CD14-positive monocyte (primary cell): Measurements from ENCODE around the gene FAM240A. TPM values are rescaled to one million over a fixed set of nuclear protein-coding genes. Genes with fewer than 3 reads are reported as not detected.
A peak's percentile ranks its signal among the peaks of the same experiment; 100 is the strongest.

Source experiments
- DNase-seq, 3 donors: peaks; one replicate each; pipeline ENCODE4 v3.0.0-alpha.2; 2011 to 2022
- H2AFZ ChIP-seq: 2 replicates; pipeline ENCODE4 v1.6.0; 2012; ENCODE audit warnings: mild to moderate bottlenecking, low read depth, low read length, inconsistent platforms; ENCODE audit not compliant: insufficient read depth, poor library complexity, severe bottlenecking
- H3K27ac ChIP-seq, 2 donors: 1 replicate in 1 of 2; 2 replicates in 1 of 2; pipeline ENCODE4 v1.5.1; 2012 to 2013; ENCODE audit warnings: low read length in 2 of 2, control low read depth in 1 of 2, inconsistent platforms in 1 of 2, low read depth in 1 of 2, mild to moderate bottlenecking in 1 of 2
- H3K27me3 ChIP-seq, 2 donors: one replicate each; pipeline versions ENCODE4 v1.6.0 to v1.6.1; 2011 to 2013; ENCODE audit warnings: low read length in 2 of 2; ENCODE audit not compliant: control insufficient read depth in 2 of 2, insufficient read depth in 2 of 2
- H3K36me3 ChIP-seq, 2 donors: replicated peaks in 1 of 2; 1 replicate in 1 of 2; 2 replicates in 1 of 2; pipeline versions ENCODE4 v1.5.1 to v1.6.1; 2012 to 2013; ENCODE audit warnings: low read length in 2 of 2, control low read depth in 1 of 2, inconsistent platforms in 1 of 2, mild to moderate bottlenecking in 1 of 2; ENCODE audit not compliant: insufficient read depth in 2 of 2, control insufficient read depth in 1 of 2
- H3K4me1 ChIP-seq, 2 donors: 1 replicate in 1 of 2; 2 replicates in 1 of 2; pipeline versions ENCODE4 v1.5.1 to v1.6.1; 2012 to 2013; ENCODE audit warnings: low read length in 2 of 2, control low read depth in 1 of 2, inconsistent platforms in 1 of 2, mild to moderate bottlenecking in 1 of 2, moderate library complexity in 1 of 2; ENCODE audit not compliant: insufficient read depth in 2 of 2, control insufficient read depth in 1 of 2
- H3K4me2 ChIP-seq: replicated peaks from 2 replicates; pipeline ENCODE3; 2012; ENCODE audit warnings: low read length, moderate library complexity, mild to moderate bottlenecking; ENCODE audit not compliant: poor library complexity, severe bottlenecking; ENCODE audit errors: extremely low read depth
- H3K4me3 ChIP-seq, 3 experiments: fragments of 200-600 bp in 1 of 3; sonication (generic) in 1 of 3; replicated peaks in 1 of 3; 1 replicate in 2 of 3; 2 replicates in 1 of 3; pipeline ENCODE4 v1.5.1; 2011 to 2013; ENCODE audit warnings: low read length in 3 of 3, mild to moderate bottlenecking in 3 of 3, control low read depth in 2 of 3, low read depth in 2 of 3, inconsistent platforms in 1 of 3, moderate library complexity in 1 of 3
- H3K79me2 ChIP-seq: 2 replicates; pipeline ENCODE4 v1.6.0; 2012; ENCODE audit warnings: mild to moderate bottlenecking, control low read depth, inconsistent platforms, low read length, moderate library complexity; ENCODE audit not compliant: insufficient read depth
- H3K9ac ChIP-seq: 2 replicates; pipeline ENCODE4 v1.6.0; 2017; ENCODE audit warnings: low read length, mild to moderate bottlenecking; ENCODE audit not compliant: insufficient read depth, poor library complexity, severe bottlenecking
- H3K9me3 ChIP-seq, 2 donors: replicated peaks in 1 of 2; 1 replicate in 1 of 2; 2 replicates in 1 of 2; pipeline versions ENCODE4 v1.5.1 to v1.6.1; 2012 to 2013; ENCODE audit warnings: low read length in 2 of 2, control low read depth in 1 of 2; ENCODE audit not compliant: control insufficient read depth in 1 of 2, insufficient read depth in 1 of 2
- H4K20me1 ChIP-seq: 2 replicates; pipeline ENCODE4 v1.6.0; 2012; ENCODE audit warnings: mild to moderate bottlenecking, low read length, control low read depth, moderate library complexity; ENCODE audit not compliant: insufficient read depth
- H3K27ac Mint-ChIP-seq, 7 donors: one replicate each; pipeline ENCODE4 v1.8.0; 2020; ENCODE audit warnings: mild to moderate bottlenecking in 7 of 7, mixed read lengths in 7 of 7, moderate library complexity in 6 of 7, inconsistent platforms in 2 of 7
- H3K27me3 Mint-ChIP-seq, 3 donors: one replicate each; pipeline ENCODE4 v1.8.0; 2021 to 2022; ENCODE audit warnings: low read depth in 3 of 3, mild to moderate bottlenecking in 3 of 3, mixed read lengths in 3 of 3, moderate library complexity in 3 of 3, inconsistent platforms in 1 of 3
- H3K36me3 Mint-ChIP-seq, 2 donors: one replicate each; pipeline ENCODE4 v1.8.0; 2020; ENCODE audit warnings: mixed read lengths in 2 of 2, inconsistent platforms in 1 of 2, mild to moderate bottlenecking in 1 of 2
- H3K4me1 Mint-ChIP-seq: one replicate; pipeline ENCODE4 v1.8.0; 2020; ENCODE audit warnings: mild to moderate bottlenecking, mixed read lengths
- H3K4me3 Mint-ChIP-seq, 2 donors: one replicate each; pipeline ENCODE4 v1.8.0; 2020; ENCODE audit warnings: mild to moderate bottlenecking in 2 of 2, mixed read lengths in 2 of 2, moderate library complexity in 1 of 2
- H3K9me3 Mint-ChIP-seq, 7 donors: one replicate each; pipeline ENCODE4 v1.8.0; 2020 to 2022; ENCODE audit warnings: mixed read lengths in 7 of 7, mild to moderate bottlenecking in 6 of 7, moderate library complexity in 6 of 7, inconsistent platforms in 2 of 7
- WGBS: methylation state at CpG from one replicate; pipeline ENCODE4 v1.1.5; 2013; ENCODE audit warnings: missing lambda C conversion rate; ENCODE audit not compliant: insufficient coverage; 5-methylcytosine and 5-hydroxymethylcytosine counted together
- intact Hi-C, 2 donors: fragments of 100-400 bp; cut with micrococcal nuclease; formaldehyde crosslinking; loops; one replicate each; pipeline versions ENCODE4 v1.15.0 to v1.15.1; 2023
- polyA plus RNA-seq, 3 donors: library from polyadenylated mRNA; depleted of rRNA in 1 of 3; unstranded in 2 of 3; stranded (reverse) in 1 of 3; fragments of 300-500 nt in 2 of 3; fragments of >200 nt in 1 of 3; fragmentation: Illumina TruSeq in 2 of 3; gene quantifications; 1 replicate in 2 of 3; 2 replicates in 1 of 3; pipeline ENCODE4 v1.2.3, GENCODE V29; 2012 to 2021
- TF ChIP-seq, protein P1 (sequence below): fragments of 200-600 bp; IDR thresholded peaks from one replicate; pipeline ENCODE4 v1.8.0; 2022; ENCODE audit warnings: antibody characterized with exemption, mild to moderate bottlenecking

Gene FAM240A
- polyA plus RNA-seq, 3 donors: not detected

GRCh38 chr3:46670891-46671427 lies 58.6 kb downstream of the FAM240A start:
- no peaks in the 10 kb centered on the region for H3K4me1 ChIP-seq
- no peaks in the 10 kb centered on the region for H3K27me3 ChIP-seq
- no peak overlapping the region for H2AFZ ChIP-seq
- H3K9ac ChIP-seq: no peak overlapping the region
- no peaks in the 10 kb centered on the region for H3K79me2 ChIP-seq
- TF ChIP-seq, protein P1, sequence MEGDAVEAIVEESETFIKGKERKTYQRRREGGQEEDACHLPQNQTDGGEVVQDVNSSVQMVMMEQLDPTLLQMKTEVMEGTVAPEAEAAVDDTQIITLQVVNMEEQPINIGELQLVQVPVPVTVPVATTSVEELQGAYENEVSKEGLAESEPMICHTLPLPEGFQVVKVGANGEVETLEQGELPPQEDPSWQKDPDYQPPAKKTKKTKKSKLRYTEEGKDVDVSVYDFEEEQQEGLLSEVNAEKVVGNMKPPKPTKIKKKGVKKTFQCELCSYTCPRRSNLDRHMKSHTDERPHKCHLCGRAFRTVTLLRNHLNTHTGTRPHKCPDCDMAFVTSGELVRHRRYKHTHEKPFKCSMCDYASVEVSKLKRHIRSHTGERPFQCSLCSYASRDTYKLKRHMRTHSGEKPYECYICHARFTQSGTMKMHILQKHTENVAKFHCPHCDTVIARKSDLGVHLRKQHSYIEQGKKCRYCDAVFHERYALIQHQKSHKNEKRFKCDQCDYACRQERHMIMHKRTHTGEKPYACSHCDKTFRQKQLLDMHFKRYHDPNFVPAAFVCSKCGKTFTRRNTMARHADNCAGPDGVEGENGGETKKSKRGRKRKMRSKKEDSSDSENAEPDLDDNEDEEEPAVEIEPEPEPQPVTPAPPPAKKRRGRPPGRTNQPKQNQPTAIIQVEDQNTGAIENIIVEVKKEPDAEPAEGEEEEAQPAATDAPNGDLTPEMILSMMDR: no peak
- H3K9me3 Mint-ChIP-seq: peaks cover 0 to 2% (median 0%) of the 10 kb centered on the region in 7 donors
- no peak for DNase-seq
- no peak overlapping the region for H3K4me2 ChIP-seq
- no peaks in the 10 kb centered on the region for H3K36me3 ChIP-seq
- H3K9me3 ChIP-seq: no peaks in the 10 kb centered on the region
- H3K27ac ChIP-seq: no peak overlapping the region
- H3K27ac Mint-ChIP-seq: peak overlapping the region in 3 of 7 donors; percentile 18 to 57 (median 20)
- H3K27me3 Mint-ChIP-seq: peaks cover 1 to 2% (median 2%) of the 10 kb centered on the region in 3 donors
- no peak overlapping the region for H3K4me3 Mint-ChIP-seq
- no peaks in the 10 kb centered on the region for H3K4me1 Mint-ChIP-seq
- no peaks in the 10 kb centered on the region for H4K20me1 ChIP-seq
- no peak overlapping the region for H3K4me3 ChIP-seq
- 100% methylated on average over 3 of the region's 4 CpGs for WGBS
- H3K36me3 Mint-ChIP-seq: no peaks in the 10 kb centered on the region
- intact Hi-C loops: no loop called here

DNA sequence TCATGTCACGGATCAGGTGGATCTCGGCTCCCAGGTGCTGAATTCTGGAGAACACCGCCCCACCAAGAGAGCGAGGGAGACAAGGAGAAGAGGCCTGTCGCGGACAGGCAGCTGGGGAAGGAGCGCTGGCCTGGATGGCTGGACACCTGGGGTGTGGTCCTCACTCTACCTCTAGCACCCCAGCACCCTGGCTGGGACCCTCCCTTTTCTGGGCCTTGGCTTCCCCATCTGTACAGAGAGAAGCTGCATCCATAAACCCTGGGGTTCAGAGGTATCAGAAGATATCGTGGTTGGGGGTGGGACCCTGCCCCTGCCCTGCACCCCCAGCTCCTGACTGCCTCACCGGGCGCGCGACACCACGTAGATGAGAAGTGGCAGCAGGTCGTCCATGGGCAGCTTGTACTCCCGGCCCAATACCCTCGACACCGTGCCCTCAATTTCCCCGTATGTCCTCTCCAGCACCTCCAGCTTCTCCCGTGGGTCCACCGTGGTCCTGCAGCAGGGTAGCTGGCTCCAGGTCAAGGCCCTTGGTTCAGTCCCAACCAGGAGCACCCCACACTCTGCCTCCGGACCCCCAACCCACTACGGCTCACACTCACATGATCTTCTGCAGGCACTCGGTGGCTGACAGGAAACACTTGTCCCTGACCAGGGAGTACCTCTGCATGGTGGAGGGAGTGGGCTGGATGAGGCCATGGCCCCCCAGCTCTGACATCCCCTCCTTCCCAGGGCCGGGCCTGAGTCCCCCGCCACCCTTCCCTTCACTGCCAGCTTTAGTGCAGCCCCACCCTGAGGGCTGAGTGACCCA lies 59.4 kb downstream of the FAM240A start:
- Histone ChIP-seq H3K27me3 (no peaks in the 10 kb centered on the region), H2AFZ (no peak overlapping the region), H3K27ac (no peak overlapping the region), H3K79me2 (no peaks in the 10 kb centered on the region), H4K20me1 (no peaks in the 10 kb centered on the region), H3K9me3 (no peaks in the 10 kb centered on the region), H3K4me2 (no peak overlapping the region), H3K4me1 (no peaks in the 10 kb centered on the region), H3K9ac (no peak overlapping the region), H3K36me3 (no peaks in the 10 kb centered on the region), H3K4me3 (no peak overlapping the region)
- no peak overlapping the region for H3K4me3 Mint-ChIP-seq
- intact Hi-C loops: no loop called here
- 90% methylated on average over 17 of the region's 25 CpGs for WGBS
- no peaks in the 10 kb centered on the region for H3K36me3 Mint-ChIP-seq
- TF ChIP-seq, protein P1: no peak
- H3K9me3 Mint-ChIP-seq: peaks cover 0 to 2% (median 0%) of the 10 kb centered on the region in 7 donors
- no peaks in the 10 kb centered on the region for H3K4me1 Mint-ChIP-seq
- peak overlapping the region in 2 of 7 donors; percentile 18 to 57 for H3K27ac Mint-ChIP-seq
- H3K27me3 Mint-ChIP-seq: peaks cover under 1 to 2% (median 2%) of the 10 kb centered on the region in 3 donors
- DNase-seq: no peak
